ENCODE measurements around the gene MST1. TPM values are rescaled to one million over a fixed set of nuclear protein-coding genes. Genes with fewer than 3 reads are reported as not detected.

MST1 gene
- total RNA-seq, 1 donor from 2014 or later: 20.6 TPM

DNA sequence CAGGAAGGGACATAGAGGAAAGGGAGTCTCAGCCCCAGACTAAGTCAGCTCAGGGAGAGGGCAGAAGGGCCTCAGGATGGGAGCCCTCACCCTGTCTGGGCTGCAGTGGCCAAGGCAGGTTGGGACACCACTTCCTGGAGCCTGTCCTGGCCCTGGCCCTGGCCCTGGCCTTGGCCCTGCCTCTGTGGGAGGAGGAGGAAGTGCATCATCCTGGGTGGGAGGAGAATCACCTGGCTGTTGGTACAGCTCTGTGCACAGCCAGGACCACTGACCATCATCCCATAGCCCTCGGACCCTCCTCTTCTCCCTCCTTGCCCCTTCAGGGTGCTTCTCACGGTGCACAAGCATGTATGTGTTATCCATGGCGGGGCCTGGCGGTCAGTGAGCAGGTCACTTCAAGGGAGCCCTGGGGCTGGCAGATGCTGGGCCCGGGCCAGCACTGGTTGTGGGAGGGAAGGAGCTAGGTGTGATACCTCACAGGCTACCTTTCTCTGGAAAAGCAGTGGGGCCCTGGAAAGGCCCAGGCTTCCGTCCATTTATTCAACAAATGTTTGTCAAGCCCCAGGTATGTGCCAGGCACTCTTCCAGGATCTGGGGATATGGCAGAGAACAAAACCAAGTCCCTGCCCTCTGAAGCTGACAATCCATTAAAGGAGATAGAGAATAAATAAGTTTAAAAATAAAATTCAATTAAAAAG lies 23.3 kb downstream of the MST1 start:
- DNase-seq (ENCODE audit: low spot score): no peak
- no peak for ATAC-seq
- intact Hi-C loops (cut with DNase I): no loop called here

DNA sequence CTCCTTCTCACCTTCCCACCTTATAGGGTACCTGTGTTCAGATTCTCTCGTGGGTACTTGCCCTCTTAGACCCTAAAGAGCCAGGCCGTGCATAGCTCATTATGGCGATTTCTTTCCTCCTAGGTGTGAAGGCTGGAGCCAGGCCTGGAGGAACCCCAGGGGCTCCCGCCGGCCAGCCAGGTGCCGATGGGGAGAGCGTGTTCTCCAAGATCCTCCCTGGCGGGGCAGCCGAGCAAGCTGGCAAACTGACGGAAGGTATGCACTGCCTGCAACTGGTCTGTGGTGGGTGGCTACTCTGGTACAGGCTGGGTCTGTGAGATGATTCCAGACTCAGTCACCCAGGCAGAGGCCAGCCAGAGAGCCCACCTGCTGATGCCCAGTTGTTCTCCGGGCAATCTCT lies 25.0 kb downstream of the MST1 start:
- ATAC-seq (no peak), DNase-seq (ENCODE audit: low spot score) (no peak)
- intact Hi-C loops (cut with DNase I): no loop called here

DNA sequence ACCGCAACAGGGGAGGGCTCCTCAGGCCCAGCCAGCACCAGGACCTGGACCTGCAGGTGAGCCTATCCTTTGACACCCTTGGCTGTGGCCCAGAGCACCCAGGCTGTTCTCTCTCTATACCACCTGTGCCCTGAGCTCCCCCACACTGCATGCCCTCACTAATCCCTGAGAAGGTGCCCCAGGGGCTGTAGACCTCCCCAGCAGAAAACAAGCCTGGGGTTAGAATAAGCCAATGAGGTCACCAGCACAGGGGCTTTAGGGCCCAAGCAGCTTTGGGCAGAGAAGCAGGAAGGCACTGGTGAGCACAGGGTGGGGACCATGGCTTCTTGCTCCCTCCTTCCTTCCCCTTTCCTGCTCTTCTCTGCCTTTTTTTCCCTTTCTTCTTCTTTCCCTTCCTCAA lies 25.4 kb downstream of the MST1 start:
- intact Hi-C loops (cut with DNase I): no loop called here
- ATAC-seq (no peak), DNase-seq (ENCODE audit: low spot score) (no peak)

DNA sequence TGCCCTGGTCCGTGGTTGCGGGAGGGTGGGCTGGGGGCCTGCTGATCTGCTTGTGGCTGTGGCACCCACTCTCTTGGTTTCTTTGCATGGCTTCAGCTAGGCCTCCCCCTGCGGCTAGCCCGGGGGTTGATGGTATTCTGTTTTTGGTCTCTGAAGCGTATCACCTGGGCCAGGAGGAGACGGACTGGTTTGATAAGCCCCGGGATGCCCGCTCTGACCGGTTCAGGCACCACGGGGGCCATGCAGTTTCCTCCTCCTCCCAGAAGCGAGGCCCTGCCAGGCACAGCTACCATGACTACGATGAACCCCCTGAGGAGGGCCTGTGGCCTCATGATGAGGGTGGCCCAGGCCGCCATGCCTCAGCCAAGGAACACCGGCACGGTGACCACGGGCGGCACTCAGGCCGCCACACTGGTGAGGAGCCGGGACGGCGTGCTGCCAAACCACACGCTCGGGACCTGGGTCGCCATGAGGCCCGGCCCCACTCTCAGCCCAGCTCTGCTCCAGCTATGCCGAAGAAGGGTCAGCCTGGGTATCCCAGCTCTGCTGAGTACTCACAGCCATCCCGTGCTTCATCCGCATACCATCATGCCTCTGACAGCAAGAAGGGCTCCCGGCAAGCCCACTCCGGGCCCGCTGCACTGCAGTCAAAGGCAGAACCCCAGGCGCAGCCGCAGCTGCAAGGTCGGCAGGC lies 26.4 kb downstream of the MST1 start:
- DNase-seq (ENCODE audit: low spot score): no peak
- no peak for ATAC-seq
- intact Hi-C loops (cut with DNase I): no loop called here

DNA sequence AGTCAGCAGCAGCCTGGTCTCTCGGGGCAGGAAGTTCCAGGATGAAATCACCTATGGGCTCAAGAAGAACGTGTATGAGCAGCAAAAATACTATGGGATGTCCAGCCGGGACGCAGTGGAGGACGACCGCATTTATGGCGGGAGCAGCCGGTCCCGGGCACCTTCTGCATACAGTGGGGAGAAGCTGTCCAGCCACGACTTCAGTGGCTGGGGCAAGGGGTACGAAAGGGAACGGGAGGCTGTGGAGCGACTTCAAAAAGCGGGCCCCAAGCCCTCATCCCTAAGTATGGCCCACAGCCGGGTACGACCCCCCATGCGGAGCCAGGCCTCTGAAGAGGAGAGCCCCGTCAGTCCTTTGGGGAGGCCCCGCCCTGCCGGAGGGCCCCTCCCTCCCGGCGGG lies 27.3 kb downstream of the MST1 start:
- no peak for DNase-seq (ENCODE audit: low spot score)
- intact Hi-C loops (cut with DNase I): no loop called here
- ATAC-seq: no peak

DNA sequence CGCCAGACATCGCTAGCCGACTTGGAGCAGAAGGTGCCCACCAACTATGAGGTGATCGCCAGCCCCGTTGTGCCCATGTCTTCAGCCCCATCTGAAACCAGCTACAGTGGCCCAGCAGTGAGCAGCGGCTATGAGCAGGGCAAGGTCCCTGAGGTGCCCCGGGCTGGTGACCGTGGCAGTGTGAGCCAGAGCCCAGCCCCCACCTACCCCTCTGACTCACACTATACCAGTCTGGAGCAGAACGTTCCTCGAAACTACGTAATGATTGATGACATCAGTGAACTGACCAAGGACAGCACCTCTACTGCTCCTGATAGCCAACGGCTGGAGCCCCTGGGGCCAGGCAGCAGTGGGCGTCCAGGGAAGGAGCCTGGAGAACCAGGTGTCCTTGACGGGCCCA lies 28.0 kb downstream of the MST1 start:
- no peak for DNase-seq (ENCODE audit: low spot score)
- ATAC-seq: no peak
- intact Hi-C loops (cut with DNase I): no loop called here

DNA sequence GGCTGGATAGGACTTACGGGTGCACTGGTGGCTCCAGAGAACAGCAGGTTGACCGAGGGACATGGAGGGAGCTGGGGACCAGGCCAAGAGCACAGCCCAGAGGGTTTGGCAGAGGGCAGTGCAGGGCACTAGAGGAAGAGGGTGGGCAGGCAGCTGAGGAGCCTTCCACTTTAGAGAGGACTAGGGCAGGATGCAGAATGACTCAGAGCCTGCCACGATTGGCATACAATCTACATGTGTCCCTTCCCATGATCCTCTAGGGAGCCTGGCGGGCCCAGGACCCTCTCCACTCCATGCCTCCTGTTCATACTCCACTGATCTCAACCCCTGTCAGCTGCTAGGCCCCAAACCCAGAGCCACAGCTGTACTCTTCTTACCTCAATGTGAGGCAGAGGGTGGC lies 29.5 kb downstream of the MST1 start:
- ATAC-seq (no peak), DNase-seq (ENCODE audit: low spot score) (no peak)
- intact Hi-C loops (cut with DNase I): no loop called here

DNA sequence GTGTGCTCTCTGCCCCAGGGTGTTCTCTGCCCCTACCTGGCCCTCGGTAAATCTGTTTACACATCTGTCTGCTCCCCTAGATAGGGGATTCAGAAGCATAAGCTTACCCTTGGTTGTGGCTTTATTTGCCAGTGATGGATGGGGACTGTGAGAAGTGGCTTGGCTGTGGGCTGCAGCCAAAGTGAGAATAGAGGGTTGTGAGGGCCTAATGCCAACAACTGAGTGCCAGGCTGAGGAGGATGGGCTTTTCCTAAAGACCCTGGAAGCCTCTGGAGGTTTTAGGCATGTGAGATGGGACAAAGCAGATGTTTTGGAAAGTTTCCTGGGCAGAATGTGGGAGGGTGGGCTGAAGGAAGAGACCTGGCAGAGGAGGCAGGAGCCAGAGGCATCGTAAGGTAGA lies 30.6 kb downstream of the MST1 start:
- no peak for ATAC-seq
- DNase-seq (ENCODE audit: low spot score): no peak
- intact Hi-C loops (cut with DNase I): no loop called here

DNA sequence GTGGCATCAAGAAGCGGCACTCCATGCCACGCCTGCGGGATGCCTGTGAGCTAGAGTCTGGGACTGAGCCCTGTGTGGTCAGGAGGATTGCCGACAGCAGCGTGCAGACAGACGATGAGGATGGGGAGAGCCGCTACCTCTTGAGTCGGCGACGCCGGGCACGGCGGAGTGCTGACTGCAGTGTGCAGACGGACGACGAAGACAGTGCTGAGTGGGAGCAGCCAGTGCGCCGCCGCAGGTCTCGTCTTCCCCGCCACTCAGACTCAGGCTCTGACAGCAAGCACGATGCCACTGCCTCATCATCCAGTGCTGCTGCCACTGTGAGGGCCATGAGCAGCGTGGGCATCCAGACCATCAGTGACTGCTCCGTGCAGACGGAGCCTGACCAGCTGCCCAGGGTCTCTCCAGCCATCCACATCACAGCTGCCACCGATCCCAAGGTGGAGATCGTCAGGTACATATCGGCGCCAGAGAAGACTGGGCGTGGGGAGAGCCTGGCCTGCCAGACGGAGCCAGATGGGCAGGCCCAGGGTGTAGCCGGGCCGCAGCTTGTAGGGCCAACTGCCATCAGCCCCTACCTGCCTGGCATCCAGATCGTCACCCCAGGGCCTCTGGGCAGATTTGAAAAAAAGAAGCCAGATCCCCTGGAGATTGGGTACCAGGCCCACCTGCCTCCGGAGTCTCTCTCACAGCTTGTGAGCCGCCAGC lies 31.9 kb downstream of the MST1 start:
- intact Hi-C loops (cut with DNase I): no loop called here
- DNase-seq (ENCODE audit: low spot score): no peak
- ATAC-seq: no peak

DNA sequence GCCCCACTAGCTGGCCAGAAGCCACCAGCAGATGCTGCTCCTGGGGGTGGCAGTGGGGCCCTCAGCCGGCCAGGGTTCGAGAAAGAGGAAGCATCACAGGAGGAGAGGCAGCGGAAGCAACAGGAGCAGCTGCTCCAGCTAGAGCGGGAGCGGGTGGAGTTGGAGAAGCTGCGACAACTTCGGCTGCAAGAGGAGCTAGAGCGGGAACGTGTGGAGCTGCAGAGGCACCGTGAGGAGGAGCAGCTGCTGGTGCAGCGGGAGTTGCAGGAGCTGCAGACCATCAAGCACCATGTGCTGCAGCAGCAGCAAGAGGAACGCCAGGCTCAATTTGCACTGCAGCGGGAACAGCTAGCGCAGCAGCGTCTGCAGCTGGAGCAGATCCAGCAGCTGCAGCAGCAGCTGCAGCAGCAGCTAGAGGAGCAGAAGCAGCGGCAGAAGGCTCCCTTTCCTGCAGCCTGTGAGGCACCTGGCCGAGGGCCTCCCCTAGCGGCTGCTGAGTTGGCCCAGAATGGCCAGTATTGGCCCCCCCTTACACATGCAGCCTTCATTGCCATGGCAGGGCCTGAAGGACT lies 32.6 kb downstream of the MST1 start:
- ATAC-seq (no peak), DNase-seq (ENCODE audit: low spot score) (no peak)
- intact Hi-C loops (cut with DNase I): no loop called here

DNA sequence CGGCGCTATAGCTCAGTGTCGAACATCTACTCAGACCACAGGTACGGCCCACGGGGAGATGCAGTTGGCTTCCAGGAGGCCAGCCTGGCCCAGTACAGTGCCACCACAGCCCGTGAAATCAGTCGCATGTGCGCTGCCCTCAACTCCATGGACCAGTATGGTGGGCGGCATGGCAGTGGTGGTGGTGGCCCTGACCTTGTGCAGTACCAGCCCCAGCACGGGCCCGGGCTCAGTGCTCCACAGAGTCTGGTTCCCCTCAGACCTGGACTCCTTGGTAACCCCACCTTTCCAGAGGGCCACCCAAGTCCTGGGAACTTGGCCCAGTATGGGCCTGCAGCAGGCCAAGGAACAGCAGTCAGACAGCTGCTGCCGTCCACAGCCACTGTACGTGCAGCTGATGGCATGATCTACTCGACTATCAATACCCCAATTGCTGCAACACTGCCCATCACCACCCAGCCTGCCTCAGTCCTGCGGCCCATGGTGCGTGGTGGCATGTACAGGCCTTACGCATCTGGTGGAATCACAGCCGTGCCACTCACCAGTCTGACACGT lies 33.5 kb downstream of the MST1 start:
- intact Hi-C loops (cut with DNase I): no loop called here
- DNase-seq (ENCODE audit: low spot score): no peak

DNA sequence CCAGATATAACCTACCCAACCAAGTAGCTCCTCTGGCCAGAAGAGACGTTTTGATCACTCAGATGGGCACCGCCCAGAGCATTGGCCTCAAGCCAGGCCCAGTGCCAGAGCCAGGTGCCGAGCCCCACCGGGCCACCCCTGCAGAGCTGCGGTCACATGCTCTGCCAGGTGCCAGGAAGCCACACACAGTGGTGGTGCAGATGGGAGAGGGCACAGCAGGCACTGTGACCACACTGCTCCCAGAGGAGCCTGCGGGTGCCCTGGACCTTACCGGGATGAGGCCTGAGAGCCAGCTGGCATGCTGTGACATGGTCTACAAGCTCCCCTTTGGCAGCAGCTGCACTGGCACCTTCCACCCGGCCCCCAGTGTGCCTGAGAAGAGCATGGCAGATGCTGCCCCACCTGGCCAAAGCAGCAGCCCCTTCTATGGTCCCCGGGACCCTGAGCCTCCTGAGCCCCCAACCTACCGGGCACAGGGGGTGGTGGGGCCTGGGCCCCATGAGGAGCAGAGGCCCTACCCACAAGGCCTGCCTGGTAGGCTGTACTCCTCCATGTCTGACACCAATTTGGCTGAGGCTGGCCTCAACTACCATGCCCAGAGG lies 34.2 kb downstream of the MST1 start:
- intact Hi-C loops (cut with DNase I): no loop called here
- ATAC-seq (no peak), DNase-seq (ENCODE audit: low spot score) (no peak)

More for the DNA sequence above, 33.5 kb downstream of the MST1 start:
- ATAC-seq: no peak

DNA sequence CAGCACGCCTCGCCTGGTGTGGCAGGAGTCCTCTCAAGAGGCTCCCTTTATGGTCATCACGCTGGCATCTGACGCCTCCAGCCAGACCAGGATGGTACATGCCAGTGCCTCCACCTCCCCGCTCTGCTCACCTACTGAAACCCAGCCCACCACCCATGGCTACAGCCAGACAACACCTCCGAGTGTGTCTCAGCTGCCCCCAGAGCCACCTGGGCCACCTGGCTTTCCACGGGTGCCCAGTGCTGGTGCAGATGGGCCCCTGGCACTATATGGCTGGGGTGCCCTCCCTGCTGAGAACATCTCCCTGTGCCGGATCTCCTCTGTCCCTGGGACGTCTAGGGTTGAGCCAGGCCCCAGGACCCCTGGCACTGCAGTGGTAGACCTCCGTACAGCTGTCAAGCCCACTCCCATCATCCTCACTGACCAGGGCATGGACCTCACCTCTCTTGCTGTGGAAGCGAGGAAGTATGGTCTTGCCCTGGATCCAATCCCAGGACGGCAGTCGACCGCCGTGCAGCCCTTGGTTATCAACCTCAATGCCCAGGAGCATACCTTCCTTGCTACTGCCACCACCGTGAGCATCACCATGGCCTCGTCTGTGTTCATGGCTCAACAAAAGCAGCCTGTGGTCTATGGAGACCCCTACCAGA lies 35.0 kb downstream of the MST1 start:
- DNase-seq (ENCODE audit: low spot score) (no peak), ATAC-seq (no peak)
- intact Hi-C loops (cut with DNase I): no loop called here

DNA sequence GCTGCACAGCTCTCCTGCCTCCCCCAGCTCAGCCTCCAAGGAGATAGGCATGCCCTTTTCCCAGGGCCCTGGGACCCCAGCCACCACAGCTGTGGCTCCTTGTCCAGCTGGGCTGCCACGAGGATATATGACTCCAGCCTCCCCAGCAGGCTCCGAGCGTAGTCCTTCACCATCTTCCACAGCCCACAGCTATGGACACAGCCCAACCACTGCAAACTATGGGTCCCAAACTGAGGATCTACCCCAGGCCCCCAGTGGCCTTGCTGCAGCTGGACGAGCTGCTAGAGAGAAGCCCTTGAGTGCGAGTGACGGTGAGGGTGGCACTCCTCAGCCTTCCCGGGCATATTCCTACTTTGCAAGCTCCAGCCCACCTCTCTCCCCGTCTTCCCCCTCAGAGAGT lies 35.7 kb downstream of the MST1 start:
- ATAC-seq (no peak), DNase-seq (ENCODE audit: low spot score) (no peak)
- intact Hi-C loops (cut with DNase I): no loop called here

DNA sequence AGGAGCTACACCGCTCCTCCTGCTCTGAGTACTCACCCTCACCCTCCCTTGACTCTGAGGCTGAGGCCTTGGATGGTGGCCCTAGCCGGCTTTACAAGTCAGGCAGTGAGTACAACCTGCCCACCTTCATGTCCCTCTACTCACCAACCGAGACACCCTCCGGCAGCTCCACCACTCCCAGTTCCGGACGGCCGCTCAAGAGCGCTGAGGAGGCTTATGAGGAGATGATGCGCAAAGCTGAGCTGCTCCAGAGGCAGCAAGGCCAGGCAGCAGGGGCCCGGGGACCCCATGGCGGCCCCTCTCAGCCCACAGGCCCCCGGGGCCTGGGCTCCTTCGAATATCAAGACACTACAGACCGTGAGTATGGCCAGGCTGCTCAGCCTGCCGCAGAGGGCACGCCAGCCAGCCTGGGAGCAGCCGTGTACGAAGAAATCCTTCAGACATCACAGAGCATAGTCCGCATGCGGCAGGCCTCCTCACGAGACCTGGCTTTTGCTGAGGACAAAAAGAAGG lies 36.3 kb downstream of the MST1 start:
- ATAC-seq (no peak), DNase-seq (ENCODE audit: low spot score) (no peak)
- intact Hi-C loops (cut with DNase I): no loop called here

DNA sequence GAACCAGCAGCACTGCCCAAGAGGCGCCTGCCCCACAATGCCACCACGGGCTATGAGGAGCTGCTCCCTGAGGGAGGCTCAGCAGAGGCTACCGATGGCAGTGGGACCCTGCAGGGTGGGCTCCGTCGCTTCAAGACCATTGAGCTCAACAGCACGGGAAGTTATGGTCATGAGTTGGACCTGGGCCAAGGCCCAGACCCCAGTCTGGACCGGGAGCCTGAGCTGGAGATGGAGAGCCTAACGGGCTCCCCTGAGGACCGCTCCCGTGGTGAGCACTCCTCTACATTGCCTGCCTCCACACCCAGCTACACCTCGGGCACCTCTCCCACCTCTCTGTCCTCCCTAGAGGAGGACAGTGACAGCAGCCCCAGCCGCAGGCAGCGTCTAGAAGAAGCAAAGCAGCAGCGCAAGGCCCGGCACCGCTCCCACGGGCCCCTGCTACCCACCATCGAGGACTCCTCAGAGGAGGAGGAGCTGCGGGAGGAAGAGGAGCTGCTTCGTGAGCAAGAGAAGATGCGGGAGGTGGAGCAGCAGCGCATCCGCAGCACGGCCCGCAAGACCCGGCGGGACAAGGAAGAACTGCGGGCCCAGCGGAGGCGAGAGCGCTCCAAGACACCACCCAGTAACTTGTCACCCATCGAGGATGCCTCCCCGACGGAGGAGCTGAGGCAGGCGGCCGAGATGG lies 36.9 kb downstream of the MST1 start:
- intact Hi-C loops (cut with DNase I): no loop called here
- ATAC-seq (no peak), DNase-seq (ENCODE audit: low spot score) (no peak)

DNA sequence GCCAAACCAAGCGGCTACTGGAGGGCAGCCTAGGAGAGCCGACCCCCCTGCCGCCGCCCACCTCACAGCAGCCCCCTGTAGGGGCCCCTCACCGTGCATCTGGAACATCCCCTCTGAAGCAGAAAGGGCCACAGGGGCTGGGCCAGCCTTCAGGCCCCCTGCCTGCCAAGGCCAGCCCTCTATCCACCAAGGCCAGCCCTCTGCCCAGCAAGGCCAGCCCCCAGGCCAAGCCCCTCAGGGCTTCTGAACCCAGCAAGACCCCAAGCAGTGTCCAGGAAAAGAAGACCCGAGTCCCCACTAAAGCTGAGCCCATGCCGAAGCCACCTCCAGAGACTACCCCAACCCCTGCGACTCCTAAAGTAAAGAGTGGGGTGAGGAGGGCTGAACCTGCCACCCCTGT lies 38.6 kb downstream of the MST1 start:
- no peak for DNase-seq (ENCODE audit: low spot score)
- no peak for ATAC-seq
- intact Hi-C loops (cut with DNase I): no loop called here

DNA sequence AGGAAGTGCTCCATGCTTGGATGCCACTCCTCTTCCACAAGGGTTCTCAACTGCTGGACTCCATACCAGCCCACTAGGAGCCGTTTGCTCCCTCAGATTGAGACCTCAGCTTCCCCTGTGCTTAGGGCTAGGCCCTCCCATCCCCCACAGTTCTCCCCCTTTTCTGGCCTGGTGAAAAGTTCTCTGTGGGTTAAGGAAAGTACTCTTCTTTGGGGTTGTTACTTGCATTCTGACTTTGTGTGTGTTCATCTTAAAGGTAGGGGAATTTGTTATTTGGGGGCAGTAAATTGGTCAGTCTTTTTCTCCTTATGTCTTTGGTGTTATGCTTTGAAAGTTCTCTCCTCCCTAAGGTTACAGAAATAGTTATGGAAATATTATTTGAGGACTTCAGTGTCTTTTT lies 39.1 kb downstream of the MST1 start:
- DNase-seq (ENCODE audit: low spot score) (no peak), ATAC-seq (no peak)
- intact Hi-C loops (cut with DNase I): no loop called here
